BLaER1 (cell line): ENCODE measurements around the gene FGGY.
"Not testable (repeated sequence)": the region's sequence is repeated elsewhere in the genome, so short reads cannot be mapped to it uniquely, and the experiment has no call there.

ENCODE experiments used
- H3K27ac ChIP-seq: shearing (Covaris generic); formaldehyde crosslinking; 2 replicates; pipeline ENCODE4 v1.8.1; 2022
- H3K27me3 ChIP-seq: shearing (Covaris generic); formaldehyde crosslinking; 2 replicates; pipeline ENCODE4 v1.8.1; 2022
- H3K36me3 ChIP-seq: shearing (Covaris generic); formaldehyde crosslinking; 2 replicates; pipeline ENCODE4 v1.8.1; 2022
- H3K4me1 ChIP-seq: shearing (Covaris generic); formaldehyde crosslinking; 2 replicates; pipeline ENCODE4 v1.8.1; 2022
- H3K4me2 ChIP-seq: shearing (Covaris generic); formaldehyde crosslinking; 2 replicates; pipeline ENCODE4 v1.8.1; 2022
- H3K4me3 ChIP-seq: shearing (Covaris generic); formaldehyde crosslinking; 2 replicates; pipeline ENCODE4 v1.8.1; 2022
- H3K9ac ChIP-seq: shearing (Covaris generic); formaldehyde crosslinking; 2 replicates; pipeline ENCODE4 v1.8.1; 2022
- H3K9me3 ChIP-seq: shearing (Covaris generic); formaldehyde crosslinking; 2 replicates; pipeline ENCODE4 v1.8.1; 2022
- H4K20me1 ChIP-seq: shearing (Covaris generic); formaldehyde crosslinking; 2 replicates; pipeline ENCODE4 v1.8.1; 2022
- Cebpa-rat ChIP-seq: shearing (Covaris generic); IDR thresholded peaks from 2 replicates; pipeline ENCODE4 v1.8.1; 2022

FGGY gene

DNA sequence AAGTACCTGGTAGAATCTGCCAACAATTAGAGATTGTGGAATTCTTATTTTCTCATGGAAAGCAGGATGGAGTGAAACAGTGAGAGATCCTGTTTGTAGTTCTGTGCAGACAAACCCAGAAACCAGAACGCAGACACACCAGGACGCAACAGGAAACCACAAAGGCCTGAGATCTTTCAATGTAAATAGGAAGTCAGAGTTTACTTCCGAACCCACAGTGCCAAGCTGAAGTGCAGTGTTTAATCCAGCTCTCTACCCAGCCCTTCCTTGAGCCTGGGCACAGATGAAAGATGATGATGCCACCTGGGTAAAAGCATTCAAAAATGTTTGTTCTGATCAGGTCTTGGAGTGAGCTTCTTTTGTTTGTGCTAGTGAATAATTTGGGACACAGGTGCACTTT is 273.6 kb downstream of the FGGY start:
- no peak for TF ChIP-seq Cebpa-rat
- Histone ChIP-seq H3K4me1 (peaks cover 33% of the 10 kb centered on the region), H3K27me3 (no peaks in the 10 kb centered on the region), H3K27ac (peak overlapping the region; percentile 10; the same call in 1 of the 2 replicates), H4K20me1 (no peaks in the 10 kb centered on the region), H3K4me3 (no peak overlapping the region), H3K9ac (no peak overlapping the region), H3K9me3 (no peaks in the 10 kb centered on the region), H3K4me2 (peak overlapping the region; percentile 66), H3K36me3 (no peaks in the 10 kb centered on the region)

DNA sequence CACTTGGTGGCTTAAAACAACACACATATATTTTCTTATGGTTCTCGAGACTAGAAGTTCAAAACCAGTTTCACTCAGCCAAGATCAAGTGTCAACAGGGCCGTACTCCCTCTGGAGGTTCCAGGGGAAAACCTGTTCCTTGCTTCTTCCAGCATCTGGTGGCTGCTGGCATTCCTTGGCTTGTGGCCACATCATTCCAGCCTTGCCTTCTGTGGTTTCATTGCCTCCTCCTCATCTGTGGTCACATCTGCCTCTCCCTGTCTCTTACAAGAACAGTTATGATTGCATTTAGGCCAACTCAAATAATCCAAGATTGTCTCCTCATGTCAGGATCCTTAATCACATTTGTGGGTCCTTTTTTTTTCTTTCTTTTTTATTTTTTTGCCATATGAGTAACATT is 277.2 kb downstream of the FGGY start:
- Histone ChIP-seq H3K9me3 (no peaks in the 10 kb centered on the region), H3K4me2 (no peak overlapping the region), H3K4me3 (no peak overlapping the region), H3K27ac (no peak overlapping the region), H3K4me1 (peaks cover 22% of the 10 kb centered on the region), H3K36me3 (no peaks in the 10 kb centered on the region), H3K9ac (no peak overlapping the region), H3K27me3 (no peaks in the 10 kb centered on the region), H4K20me1 (no peaks in the 10 kb centered on the region)
- TF ChIP-seq Cebpa-rat: no peak

DNA sequence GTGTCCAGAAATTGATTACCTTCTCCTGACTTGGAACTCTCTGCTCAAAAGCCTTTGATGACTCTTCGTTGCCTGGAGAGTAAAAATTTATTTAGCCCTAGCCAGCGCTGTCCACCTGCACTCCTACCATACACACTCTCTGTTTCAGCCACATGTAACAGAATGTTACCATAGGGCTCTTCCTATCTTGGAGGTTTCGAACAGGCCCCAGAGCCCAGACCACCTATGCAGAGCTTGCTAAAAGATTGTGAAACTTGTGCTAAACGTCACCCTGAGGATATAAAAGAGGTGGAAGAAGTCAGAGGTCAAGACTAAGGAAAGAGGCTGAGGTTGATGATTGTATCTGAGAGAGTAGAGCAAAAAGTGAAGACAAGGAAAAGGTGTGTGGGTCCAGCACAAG is 280.9 kb downstream of the FGGY start:
- Histone ChIP-seq H3K4me3 (no peak overlapping the region), H3K27me3 (no peaks in the 10 kb centered on the region), H4K20me1 (no peaks in the 10 kb centered on the region), H3K27ac (no peak overlapping the region), H3K4me2 (no peak overlapping the region), H3K9ac (no peak overlapping the region), H3K4me1 (no peaks in the 10 kb centered on the region), H3K9me3 (no peaks in the 10 kb centered on the region), H3K36me3 (no peaks in the 10 kb centered on the region)
- TF ChIP-seq Cebpa-rat: no peak

DNA sequence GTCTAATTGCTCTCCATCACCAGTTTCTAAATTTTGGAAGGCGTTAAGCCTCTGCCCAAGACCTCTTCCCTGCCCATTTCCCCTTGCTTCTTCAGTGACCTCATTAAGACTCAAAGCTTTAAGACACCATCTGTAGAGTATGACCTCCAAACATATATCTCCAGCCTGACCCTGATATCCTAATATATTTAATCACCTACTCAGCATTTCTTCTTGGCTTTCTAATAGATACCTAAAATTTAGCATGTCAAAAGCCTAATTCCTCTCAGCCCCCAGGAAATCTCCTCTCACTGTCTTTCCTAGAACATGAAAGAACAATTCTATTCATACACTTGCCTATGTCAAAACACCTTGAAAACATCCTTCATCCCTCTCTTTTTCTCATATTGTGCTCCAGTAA is 282.3 kb downstream of the FGGY start:
- Histone ChIP-seq H4K20me1 (no peaks in the 10 kb centered on the region), H3K27me3 (no peaks in the 10 kb centered on the region), H3K9ac (no peak overlapping the region), H3K4me2 (no peak overlapping the region), H3K9me3 (no peaks in the 10 kb centered on the region), H3K36me3 (no peaks in the 10 kb centered on the region), H3K4me1 (no peaks in the 10 kb centered on the region), H3K4me3 (no peak overlapping the region), H3K27ac (no peak overlapping the region)
- no peak for TF ChIP-seq Cebpa-rat

DNA sequence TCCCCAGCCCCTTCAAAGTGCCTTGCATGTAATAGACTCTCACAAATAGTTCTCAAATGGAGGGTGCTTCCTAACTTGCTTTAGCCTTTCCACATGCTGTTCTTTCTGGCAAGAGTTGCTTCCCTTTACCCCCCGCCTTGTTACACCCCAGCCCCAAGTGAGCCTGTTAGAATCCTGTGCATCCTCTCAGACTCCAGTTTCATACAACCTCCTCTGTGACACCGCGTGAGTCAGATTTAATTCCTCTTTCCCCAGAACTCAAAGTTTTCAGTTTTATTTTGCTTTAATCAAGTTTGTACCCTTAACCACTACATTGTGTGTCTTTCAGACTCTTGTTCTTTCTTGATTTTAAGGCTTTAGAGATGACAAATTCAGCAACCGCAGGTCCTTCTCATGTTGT is 283.4 kb downstream of the FGGY start:
- no peak for TF ChIP-seq Cebpa-rat
- H3K4me1 ChIP-seq: no peaks in the 10 kb centered on the region
- H3K27ac ChIP-seq: no peak overlapping the region
- H3K4me2 ChIP-seq: no peak overlapping the region
- no peaks in the 10 kb centered on the region for H3K27me3 ChIP-seq
- H3K4me3 ChIP-seq: no peak overlapping the region
- no peaks in the 10 kb centered on the region for H3K9me3 ChIP-seq
- H3K36me3 ChIP-seq: no peaks in the 10 kb centered on the region
- H4K20me1 ChIP-seq: no peaks in the 10 kb centered on the region
- H3K9ac ChIP-seq: no peak overlapping the region

DNA sequence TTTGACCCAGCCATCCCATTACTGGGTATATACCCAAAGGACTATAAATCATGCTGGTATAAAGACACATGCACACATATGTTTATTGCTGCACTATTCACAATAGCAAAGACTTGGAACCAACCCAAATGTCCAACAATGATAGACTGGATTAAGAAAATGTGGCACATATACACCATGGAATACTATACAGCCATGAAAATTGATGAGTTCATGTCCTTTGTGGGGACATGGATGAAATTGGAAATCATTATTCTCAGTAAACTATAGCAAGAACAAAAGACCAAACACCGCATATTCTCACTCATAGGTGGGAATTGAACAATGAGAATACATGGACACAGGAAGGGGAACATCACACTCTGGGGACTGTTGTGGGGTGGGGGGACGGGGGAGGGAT is 295.5 kb downstream of the FGGY start:
- not testable (repeated sequence) for H3K4me1 ChIP-seq, H3K4me3 ChIP-seq, H3K36me3 ChIP-seq, H3K27ac ChIP-seq, H3K9ac ChIP-seq, H3K9me3 ChIP-seq, H3K27me3 ChIP-seq, H4K20me1 ChIP-seq, H3K4me2 ChIP-seq

DNA sequence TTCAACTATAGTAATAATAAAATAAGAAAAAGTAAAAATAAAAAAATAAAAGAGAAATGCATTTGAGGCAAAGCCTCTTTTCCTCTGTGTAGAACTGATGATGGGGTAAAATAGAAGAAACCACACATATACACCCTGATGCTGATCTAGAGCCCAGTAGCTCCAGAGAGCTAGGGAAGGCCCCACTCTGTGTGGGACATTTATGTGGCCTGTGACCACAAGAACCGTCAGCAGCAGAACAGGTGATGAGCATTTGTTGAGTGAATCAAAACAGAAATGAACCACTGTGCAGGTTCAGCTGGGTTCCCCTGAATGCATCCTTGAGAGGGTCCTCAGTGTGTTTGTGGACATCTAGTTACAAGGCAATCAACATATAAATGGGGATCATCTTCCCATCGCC is 296.0 kb downstream of the FGGY start:
- Histone ChIP-seq H4K20me1 (no peaks in the 10 kb centered on the region), H3K9me3 (no peaks in the 10 kb centered on the region), H3K4me2 (no peak overlapping the region), H3K36me3 (no peaks in the 10 kb centered on the region), H3K27ac (no peak overlapping the region), H3K9ac (no peak overlapping the region), H3K4me1 (no peaks in the 10 kb centered on the region), H3K27me3 (no peaks in the 10 kb centered on the region), H3K4me3 (no peak overlapping the region)
- TF ChIP-seq Cebpa-rat: no peak

DNA sequence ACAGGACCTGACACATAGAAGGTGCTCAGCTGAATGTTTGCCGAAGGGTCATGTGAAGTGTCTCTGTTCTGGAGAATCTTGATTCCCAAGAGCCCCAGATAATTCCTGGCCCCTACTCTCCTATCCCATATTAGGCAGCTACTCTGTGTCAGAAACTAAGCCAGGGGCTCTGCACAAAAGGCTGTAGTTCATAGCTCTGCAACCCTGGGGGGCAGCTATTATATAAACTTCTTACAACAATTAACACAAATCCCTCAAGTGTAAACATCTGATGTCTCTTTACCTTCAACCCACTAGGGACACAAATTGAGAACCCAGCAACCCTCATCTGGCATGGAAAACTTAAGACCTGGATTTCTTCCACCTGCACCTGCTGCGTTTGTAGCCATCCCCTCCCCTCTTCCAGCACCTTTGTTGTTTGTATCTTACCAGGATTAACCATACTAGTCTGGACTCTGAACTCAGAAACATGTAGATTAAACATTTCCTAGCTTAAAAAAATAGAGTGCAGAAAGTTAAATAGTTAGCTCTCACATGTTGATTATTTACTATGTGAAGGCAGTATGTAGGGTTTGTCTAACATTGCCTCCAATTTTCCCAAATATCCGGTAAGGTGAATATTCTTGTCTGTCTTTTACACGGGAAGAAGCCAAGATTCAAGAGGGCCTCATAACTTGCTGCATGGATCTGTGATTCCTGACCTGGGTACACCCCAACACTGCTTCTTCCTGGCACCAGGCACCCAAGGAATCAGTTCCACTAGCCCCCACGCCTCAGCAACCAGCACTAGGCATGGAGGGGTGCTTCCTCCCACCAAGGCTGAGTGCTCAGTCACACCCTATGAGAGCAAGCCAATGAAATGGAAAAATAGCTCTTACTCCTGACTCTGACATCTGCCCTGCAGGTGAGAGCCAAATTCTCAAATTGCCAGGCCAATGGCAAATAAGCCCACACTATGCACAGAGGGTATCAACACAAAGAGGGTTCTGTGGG is 297.2 kb downstream of the FGGY start:
- no peak overlapping the region for H3K27ac ChIP-seq
- H3K9ac ChIP-seq: no peak overlapping the region
- TF ChIP-seq Cebpa-rat: no peak

DNA sequence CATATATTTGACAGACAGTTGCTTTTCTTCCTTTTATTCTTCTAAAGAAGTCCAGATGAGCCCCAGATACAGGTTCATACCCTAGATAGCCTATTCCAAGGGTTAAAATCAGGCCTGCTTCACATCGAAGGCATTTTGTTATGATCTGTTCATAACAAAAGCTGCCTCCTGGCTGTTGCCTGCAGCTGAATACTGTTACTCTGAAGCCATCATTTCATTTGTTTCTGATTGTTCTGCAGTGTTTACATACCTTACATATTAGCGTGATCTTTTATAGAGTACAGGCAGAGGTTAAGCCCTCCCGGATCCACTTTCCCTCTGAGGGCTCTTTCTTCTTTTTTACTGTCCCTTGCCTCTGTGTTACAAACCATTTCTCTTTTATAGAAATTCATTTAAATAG is 298.9 kb downstream of the FGGY start:
- Histone ChIP-seq H4K20me1 (no peaks in the 10 kb centered on the region), H3K4me2 (no peak overlapping the region), H3K27ac (no peak overlapping the region), H3K9me3 (no peaks in the 10 kb centered on the region), H3K36me3 (no peaks in the 10 kb centered on the region), H3K27me3 (no peaks in the 10 kb centered on the region), H3K9ac (no peak overlapping the region), H3K4me3 (no peak overlapping the region), H3K4me1 (no peaks in the 10 kb centered on the region)
- no peak for TF ChIP-seq Cebpa-rat

More for the DNA sequence above, 297.2 kb downstream of the FGGY start:
- no peak overlapping the region for H3K4me3 ChIP-seq
- H3K4me2 ChIP-seq: no peak overlapping the region
- no peaks in the 10 kb centered on the region for H4K20me1 ChIP-seq
- no peaks in the 10 kb centered on the region for H3K27me3 ChIP-seq
- no peaks in the 10 kb centered on the region for H3K36me3 ChIP-seq
- H3K4me1 ChIP-seq: no peaks in the 10 kb centered on the region
- no peaks in the 10 kb centered on the region for H3K9me3 ChIP-seq

DNA sequence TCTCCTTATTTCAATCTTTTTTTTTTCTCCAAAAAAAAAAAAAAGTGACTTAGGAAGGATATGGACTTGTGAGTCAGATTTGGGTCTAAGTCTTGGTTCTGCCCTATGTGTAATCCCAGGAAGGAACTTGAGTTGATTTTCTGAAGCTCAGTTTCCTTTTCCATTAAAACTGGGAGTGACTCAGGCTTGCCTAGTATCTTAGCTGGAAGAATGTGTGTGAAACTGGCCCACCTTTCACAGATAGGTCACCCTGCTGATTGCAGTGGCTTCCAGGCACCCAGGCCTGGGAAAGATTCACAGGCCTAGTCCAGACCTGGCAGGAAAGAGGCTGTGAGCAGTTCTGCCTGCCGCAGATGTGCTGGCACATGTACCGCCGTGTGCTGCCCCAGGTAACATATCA is 299.5 kb downstream of the FGGY start:
- TF ChIP-seq Cebpa-rat: no peak
- Histone ChIP-seq H3K36me3 (no peaks in the 10 kb centered on the region), H3K9ac (no peak overlapping the region), H3K4me1 (no peaks in the 10 kb centered on the region), H3K27me3 (no peaks in the 10 kb centered on the region), H4K20me1 (no peaks in the 10 kb centered on the region), H3K9me3 (no peaks in the 10 kb centered on the region), H3K4me3 (no peak overlapping the region), H3K27ac (no peak overlapping the region), H3K4me2 (no peak overlapping the region)
